BJ (cell line): ENCODE data around the gene IL11. TPM values are rescaled to one million over a fixed set of nuclear protein-coding genes. Genes with fewer than 3 reads are reported as not detected.

ENCODE experiments used
- CTCF ChIA-PET: fragments of 350-600 bp; formaldehyde crosslinking; extraction: SDS; loops from one replicate; lab custom pipeline; 2021; ENCODE audit warnings: antibody characterized with exemption, inconsistent platforms; lab: Yijun Ruan, JAX
- POLR2A ChIA-PET: fragments of 300-600 bp; sonication (Branson Sonifier 250); formaldehyde crosslinking; extraction: SDS; loops from one replicate; lab custom pipeline; 2021; ENCODE audit warnings: antibody characterized with exemption; lab: Charles Lee
- DNase-seq: peaks from one replicate; pipeline ENCODE4 v3.0.0-alpha.2; 2011; ENCODE audit warnings: low read depth
- H3K27me3 ChIP-seq: 2 replicates; pipeline ENCODE4 v1.6.0; 2011; ENCODE audit warnings: low read length; ENCODE audit not compliant: control insufficient read depth, insufficient read depth
- H3K36me3 ChIP-seq: 2 replicates; pipeline ENCODE4 v1.5.1; 2011; ENCODE audit warnings: low read length; ENCODE audit not compliant: control insufficient read depth, insufficient read depth
- H3K4me3 ChIP-seq: 2 replicates; pipeline ENCODE4 v1.5.1; 2011; ENCODE audit warnings: low read depth, mild to moderate bottlenecking, control low read depth, low read length
- polyA plus RNA-seq: library from polyadenylated mRNA; depleted of rRNA; stranded (reverse); fragments of >200 nt; gene quantifications from 2 replicates; pipeline ENCODE4 v1.2.3, GENCODE V29; 2011
- TF ChIP-seq, protein P1 (sequence below): IDR thresholded peaks from 2 replicates; pipeline ENCODE4 v1.5.1; 2011; ENCODE audit warnings: low read depth, mild to moderate bottlenecking, control low read depth, inconsistent platforms, low read length, moderate library complexity; ENCODE audit not compliant: insufficient read depth

IL11 gene
- polyA plus RNA-seq, 1 experiment = 16.4 TPM

GRCh38 chr19:55373993-55374757, 3.9 kb upstream of the IL11 start:
- TF ChIP-seq, protein P1, sequence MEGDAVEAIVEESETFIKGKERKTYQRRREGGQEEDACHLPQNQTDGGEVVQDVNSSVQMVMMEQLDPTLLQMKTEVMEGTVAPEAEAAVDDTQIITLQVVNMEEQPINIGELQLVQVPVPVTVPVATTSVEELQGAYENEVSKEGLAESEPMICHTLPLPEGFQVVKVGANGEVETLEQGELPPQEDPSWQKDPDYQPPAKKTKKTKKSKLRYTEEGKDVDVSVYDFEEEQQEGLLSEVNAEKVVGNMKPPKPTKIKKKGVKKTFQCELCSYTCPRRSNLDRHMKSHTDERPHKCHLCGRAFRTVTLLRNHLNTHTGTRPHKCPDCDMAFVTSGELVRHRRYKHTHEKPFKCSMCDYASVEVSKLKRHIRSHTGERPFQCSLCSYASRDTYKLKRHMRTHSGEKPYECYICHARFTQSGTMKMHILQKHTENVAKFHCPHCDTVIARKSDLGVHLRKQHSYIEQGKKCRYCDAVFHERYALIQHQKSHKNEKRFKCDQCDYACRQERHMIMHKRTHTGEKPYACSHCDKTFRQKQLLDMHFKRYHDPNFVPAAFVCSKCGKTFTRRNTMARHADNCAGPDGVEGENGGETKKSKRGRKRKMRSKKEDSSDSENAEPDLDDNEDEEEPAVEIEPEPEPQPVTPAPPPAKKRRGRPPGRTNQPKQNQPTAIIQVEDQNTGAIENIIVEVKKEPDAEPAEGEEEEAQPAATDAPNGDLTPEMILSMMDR = no peak
- Histone ChIP-seq H3K27me3 (no peaks in the 10 kb centered on the region), H3K36me3 (no peaks in the 10 kb centered on the region; the same call in 1 of the 2 replicates), H3K4me3 (no peak overlapping the region)
- ChIA-PET CTCF (interaction anchor here (2.7 kb wide), 1 partner anchor 10 kb away, joined by 8 read pairs; the partner anchor contains the start of gene TMEM238), POLR2A (interaction anchor here (0.6 kb wide), 1 partner anchor 94 kb away, joined by 3 read pairs; the partner anchor contains the start of gene HSPBP1)
- no peak for DNase-seq

- TF ChIP-seq, protein P1 = no peak
- POLR2A ChIA-PET = interaction anchor here (0.6 kb wide), 2 partner anchors 41 to 93 kb away, joined by 3 to 4 read pairs; partner anchors contain the start of gene HSPBP1
- Histone ChIP-seq H3K4me3 (no peak overlapping the region), H3K27me3 (no peaks in the 10 kb centered on the region), H3K36me3 (no peaks in the 10 kb centered on the region; the same call in 1 of the 2 replicates)
- no peak for DNase-seq
- CTCF ChIA-PET = interaction anchor here (1.1 to 2.7 kb wide), 3 partner anchors 11 to 34 kb away, joined by 3 to 8 read pairs (median 3); partner anchors contain the start of genes KMT5C and TMEM238
Observed at GRCh38 chr19:55373306-55373992, 3.2 kb upstream of the IL11 start.

DNA sequence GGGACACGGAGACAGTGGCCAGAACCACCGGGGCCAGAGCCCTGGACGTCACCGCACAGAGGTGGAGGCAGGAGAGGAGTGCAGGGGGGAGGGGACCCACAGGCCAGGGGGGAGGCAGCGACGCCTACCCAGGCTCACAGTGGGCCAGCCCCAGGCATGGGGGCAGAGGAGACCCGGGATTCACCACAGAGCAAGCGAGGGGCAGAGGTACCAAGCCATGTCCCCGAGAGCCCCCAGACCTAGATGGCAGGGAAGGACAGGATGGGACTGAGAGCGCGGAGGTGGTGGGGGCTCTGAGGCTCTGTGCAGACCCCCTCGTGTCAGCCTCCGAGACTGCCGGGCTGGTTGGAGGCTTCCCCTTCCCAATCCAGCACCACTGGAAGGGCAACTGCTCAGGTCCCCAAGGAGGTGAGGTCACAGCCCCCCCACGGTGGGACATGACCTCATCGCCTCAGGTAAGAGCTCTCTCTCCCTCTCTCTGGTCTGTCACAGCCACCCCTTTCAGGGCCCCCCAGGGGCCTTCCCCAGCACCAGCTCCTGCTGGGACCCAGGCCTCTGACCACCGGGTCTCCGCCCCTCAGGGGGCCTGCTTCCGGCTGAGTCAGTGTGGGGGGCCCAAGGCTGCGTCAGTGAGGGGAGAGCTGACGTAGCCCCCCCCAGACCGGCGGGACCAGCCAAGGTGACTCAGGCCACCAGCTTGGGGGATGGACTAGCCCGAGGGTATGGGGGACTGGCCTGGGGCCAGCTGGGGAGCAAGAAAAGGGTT, 2.2 kb upstream of the IL11 start:
- ChIA-PET POLR2A (interaction anchor here (0.6 kb wide), 1 partner anchor 40 kb away, joined by 4 read pairs; no protein-coding TSS in a partner anchor), CTCF (interaction anchor here (0.8 to 1.2 kb wide), 3 partner anchors 10 to 33 kb away, joined by 3 read pairs; partner anchors contain the start of gene KMT5C)
- Histone ChIP-seq H3K27me3 (no peaks in the 10 kb centered on the region), H3K4me3 (no peak overlapping the region), H3K36me3 (no peaks in the 10 kb centered on the region; the same call in 1 of the 2 replicates)
- no peak for DNase-seq
- TF ChIP-seq, protein P1 = no peak

DNA sequence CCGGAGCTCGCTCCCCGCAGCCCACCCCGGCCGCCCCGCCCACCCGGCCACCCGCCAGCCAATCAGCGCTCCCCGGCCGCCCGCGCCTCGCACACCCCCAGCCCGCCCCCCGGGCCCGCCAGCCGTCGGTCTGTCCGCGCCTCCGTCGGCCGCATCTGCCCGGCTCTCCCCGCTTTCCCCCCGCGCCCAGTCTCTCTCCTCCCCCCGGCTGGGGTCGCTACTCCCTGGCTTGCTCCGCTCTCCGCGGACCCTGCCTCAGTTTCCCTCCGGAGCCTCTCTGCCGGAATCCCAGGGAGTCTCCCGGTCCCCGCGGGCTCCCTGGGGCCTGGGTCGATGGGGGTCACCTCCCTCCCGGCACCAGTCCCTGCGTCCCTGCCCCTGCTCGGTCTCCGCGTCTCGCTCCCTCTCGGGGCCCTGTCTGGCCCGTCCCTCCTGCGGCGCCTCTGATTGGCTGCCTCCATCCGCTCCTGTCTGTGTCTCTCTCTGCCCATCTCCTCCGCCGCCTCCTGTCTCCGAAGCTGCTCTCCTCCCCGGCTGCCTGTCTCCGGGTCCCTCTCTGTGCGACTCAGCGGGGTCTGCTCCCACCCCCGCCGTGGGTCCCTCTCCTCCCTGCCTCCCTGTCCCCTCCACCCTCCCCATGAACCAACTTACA, 484 bp downstream of the IL11 start:
- ChIA-PET POLR2A (interaction anchor here (0.6 to 1.8 kb wide), 2 partner anchors 31 to 35 kb away, joined by 4 to 6 read pairs; partner anchors contain the start of gene KMT5C), CTCF (interaction anchor here (2.5 kb wide), 1 partner anchor 68 kb away, joined by 15 read pairs; no protein-coding TSS in a partner anchor)
- Histone ChIP-seq H3K27me3 (no peaks in the 10 kb centered on the region), H3K36me3 (no peaks in the 10 kb centered on the region; the same call in 1 of the 2 replicates), H3K4me3 (peak overlapping the region; percentile 73)
- no peak for DNase-seq
- TF ChIP-seq, protein P1 = no peak
